ENCODE measurements around the gene SMIM35.
"Not testable (repeated sequence)": the region's sequence is repeated elsewhere in the genome, so short reads cannot be mapped to it uniquely, and the experiment has no call there.

The SMIM35 gene

DNA sequence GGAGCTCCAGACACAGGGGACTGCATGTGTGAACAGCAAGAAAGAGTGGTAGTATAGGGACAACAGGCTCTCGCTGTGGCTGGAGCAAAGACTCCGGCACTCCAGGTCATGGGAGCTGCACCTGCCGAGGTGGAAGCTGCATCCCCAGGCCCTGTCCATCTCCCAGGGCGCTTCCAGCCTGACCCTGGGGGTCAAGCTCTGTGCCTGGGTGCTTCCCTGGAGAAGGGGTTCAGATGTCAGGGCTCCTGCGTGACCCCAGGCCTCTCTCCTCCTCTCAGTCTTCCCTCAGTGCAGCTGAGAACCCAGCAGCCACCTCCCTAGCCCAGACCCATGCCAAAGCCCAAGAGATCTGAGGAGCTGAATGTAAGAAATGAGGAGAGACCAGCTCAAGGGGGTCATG is 6.5 kb downstream of the SMIM35 start:
- DNase-seq (ENCODE audit: low read depth) = no peak

DNA sequence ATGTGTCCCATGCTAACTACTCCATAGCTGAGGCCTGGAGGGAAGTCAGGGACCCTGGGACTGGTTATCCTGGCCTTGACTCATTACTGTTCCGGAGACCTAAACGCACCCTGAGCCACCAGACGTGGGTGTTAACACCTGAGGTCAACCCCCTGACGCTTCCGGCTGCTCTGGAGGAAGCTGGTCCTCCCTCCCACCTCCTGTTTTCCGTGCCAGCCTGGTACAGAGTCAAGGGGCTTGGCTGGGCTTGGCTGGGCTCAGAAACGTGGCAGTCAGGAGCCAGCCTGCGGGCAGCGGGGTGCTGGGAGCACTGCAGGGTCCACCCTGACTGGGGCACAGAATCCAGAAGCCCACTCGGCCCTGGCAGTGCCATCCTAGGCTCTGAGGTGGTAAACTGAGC is 7.3 kb downstream of the SMIM35 start:
- no peak for DNase-seq (ENCODE audit: low read depth)

GRCh38 chr11:118078911-118079411 is 7.8 kb downstream of the SMIM35 start:
- no peak for DNase-seq (ENCODE audit: low read depth)

DNA sequence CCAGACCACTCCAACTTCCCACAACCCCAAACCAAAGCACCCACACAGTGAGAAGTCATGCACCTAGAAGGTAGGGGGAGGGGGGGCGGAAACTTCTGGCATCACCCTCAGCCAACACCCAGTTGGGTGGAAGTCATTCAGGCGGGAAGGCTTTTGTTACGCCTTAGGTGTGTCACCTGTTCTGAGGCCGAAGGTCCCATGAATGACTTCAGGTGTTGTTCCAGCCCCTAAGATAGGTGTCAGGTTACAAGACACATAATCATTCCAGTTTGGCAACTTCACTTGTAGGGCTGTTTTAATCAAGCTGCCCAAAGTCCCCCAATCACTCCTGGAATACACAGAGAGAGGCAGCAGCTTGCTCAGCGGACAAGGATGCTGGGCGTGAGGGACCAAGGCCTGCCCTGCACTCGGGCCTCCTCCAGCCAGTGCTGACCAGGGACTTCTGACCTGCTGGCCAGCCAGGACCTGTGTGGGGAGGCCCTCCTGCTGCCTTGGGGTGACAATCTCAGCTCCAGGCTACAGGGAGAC is 9.9 kb downstream of the SMIM35 start, which contains the start of gene TMPRSS4:
TSS of gene TMPRSS4 (plus strand) at position 325 of the 528 bp plus-strand sequence. CDS start 225 bp downstream, outside the sequence.
- DNase-seq (ENCODE audit: low read depth) = no peak

- DNase-seq (ENCODE audit: low read depth) = no peak
Measured at GRCh38 chr11:118074785-118075184, 12.0 kb downstream of the SMIM35 start.

DNA sequence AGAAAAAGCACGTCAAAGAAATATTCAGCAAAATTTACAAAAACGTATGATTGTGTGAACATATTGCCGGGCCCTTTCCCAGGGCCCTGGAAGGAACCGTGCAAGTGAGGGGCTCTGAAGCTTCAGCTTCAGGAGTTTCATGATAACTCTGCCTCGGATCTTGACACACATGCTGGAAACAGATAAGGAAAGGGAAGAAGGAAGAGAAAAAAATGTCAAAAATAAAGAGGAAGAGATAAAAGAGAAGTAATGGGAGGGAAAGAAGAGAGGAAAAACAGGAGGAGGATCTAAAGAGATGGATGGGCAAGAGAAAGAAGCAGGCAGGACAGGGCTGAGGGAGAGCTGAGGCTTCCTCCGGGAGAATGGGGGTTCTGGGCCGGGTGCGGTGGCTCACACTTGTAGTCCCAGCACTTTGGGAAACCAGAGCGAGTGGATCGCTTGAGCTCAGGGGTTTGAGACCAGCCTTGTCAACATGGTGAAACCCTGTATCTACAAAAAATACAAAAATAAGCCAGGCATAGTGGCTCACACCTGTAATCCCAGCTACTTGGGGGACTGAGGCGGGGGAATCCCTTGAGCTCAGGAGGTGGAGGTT is 12.6 kb downstream of the SMIM35 start:
- no peak for DNase-seq (ENCODE audit: low read depth)

- DNase-seq (ENCODE audit: low read depth) = no peak
Measured at GRCh38 chr11:118073554-118073953, 13.2 kb downstream of the SMIM35 start.

GRCh38 chr11:118071416-118072030 is 15.2 kb downstream of the SMIM35 start:
- no peak for DNase-seq (ENCODE audit: low read depth)

- DNase-seq (ENCODE audit: low read depth) = no peak
Measured at GRCh38 chr11:118068945-118069612, 17.7 kb downstream of the SMIM35 start.

GRCh38 chr11:118068206-118068944 is 18.4 kb downstream of the SMIM35 start:
- DNase-seq (ENCODE audit: low read depth) = no peak

DNA sequence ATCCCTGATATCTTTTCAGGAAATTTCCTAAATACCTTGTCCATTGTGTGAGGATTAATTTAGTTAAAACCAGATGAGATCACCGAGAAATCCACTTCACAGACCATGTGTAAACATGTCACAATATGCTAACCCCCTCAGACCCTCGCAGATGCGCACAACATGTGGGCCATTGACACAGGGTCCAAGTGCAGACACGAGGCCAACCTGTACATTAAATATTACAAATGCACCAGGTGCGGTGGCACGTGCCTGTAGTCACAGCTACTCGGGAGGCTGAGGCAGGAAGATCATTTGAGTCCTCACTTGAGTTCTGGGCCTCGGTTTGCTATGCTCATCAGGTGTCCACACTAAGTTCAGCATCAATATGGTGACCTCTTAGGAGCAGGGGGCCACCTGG is 19.8 kb downstream of the SMIM35 start:
- DNase-seq (ENCODE audit: low read depth) = no peak

DNA sequence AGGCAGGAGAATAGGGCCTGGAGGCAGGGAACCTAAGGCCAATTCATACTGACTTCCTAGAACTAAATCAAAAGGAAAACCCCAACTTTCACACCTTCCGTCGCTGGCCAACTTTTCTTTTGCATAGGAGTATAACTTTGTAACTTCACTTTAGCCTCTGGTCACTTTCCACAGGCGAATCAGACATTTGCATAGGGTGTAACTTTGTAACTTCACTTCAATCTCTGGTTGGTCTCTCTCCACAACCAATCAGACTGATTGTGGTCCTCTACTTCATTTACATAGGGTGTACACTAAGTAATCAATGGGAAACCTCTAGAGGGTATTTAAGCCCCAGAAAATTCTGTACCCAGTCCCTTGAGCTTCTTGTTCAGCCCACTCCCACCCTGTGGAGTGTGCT is 21.4 kb downstream of the SMIM35 start:
- DNase-seq (ENCODE audit: low read depth) = no peak

DNA sequence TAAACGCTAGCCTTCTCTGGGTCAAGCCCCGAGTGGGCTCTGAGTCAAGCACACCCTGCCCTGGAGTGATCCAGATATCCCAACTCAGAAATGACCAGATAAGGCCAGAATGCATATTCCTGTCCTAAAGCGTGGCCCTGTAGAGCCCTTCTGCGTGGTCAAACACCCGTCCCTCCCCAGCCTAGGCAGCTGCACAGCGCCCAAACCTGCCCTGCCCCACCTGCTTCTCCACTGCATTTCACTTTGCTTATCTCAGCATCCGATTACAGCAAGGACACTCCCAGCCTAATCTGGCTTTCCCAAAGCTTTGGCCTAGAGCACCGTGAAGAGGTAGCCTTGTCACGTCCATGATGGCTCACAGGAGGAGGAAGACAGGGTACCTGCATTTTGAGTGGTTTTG is 21.8 kb downstream of the SMIM35 start:
- no peak for DNase-seq (ENCODE audit: low read depth)

- not testable (repeated sequence) for DNase-seq (ENCODE audit: low read depth)
Measured at GRCh38 chr11:118062631-118063030, 24.1 kb downstream of the SMIM35 start.

DNA sequence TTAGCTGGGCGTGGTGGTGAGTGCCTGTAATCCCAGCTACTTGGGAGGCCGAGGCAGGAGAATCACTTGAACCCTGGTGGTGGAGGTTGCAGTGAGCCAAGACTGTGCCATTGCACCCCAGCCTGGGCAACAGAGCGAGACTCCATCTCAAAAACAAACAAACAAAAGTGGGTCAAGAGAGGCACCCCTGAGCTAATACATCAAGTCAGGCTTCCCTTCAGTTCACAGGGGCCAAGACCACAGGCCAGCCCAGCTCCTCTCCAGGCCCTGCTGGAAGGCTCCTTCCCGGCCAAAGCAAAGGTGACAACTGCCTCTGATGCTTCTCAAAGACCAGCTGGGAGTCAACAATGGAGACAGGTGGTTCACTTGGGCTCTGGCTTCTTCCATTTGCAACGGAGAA is 24.6 kb downstream of the SMIM35 start:
- DNase-seq (ENCODE audit: low read depth) = not testable (repeated sequence)

- no peak for DNase-seq (ENCODE audit: low read depth)
Measured at GRCh38 chr11:118061586-118062125, 25.1 kb downstream of the SMIM35 start.

DNA sequence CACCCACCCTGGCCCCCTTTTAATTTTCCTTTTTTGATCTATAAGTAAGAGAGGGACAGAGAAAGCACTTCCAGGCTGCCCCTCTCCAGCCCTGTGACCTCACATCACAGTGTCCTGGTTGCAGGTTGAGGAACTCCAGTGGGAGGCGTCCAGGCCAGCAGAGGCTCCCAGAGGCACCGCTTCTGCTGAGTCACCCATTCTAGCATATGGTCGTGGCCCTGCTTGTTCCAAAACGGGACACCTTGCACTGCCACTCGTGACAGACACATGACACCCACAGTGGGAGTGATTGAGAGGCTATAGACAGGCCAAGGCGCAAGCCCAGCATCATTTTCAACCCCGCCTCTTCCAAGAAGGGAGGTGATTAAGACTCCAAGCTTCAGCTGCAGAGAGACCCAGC is 25.9 kb downstream of the SMIM35 start:
- DNase-seq (ENCODE audit: low read depth) = no peak

GRCh38 chr11:118060081-118060661 is 26.6 kb downstream of the SMIM35 start:
- DNase-seq (ENCODE audit: low read depth) = no peak

- no peak for DNase-seq (ENCODE audit: low read depth)
Measured at GRCh38 chr11:118059246-118059940, 27.4 kb downstream of the SMIM35 start.

DNA sequence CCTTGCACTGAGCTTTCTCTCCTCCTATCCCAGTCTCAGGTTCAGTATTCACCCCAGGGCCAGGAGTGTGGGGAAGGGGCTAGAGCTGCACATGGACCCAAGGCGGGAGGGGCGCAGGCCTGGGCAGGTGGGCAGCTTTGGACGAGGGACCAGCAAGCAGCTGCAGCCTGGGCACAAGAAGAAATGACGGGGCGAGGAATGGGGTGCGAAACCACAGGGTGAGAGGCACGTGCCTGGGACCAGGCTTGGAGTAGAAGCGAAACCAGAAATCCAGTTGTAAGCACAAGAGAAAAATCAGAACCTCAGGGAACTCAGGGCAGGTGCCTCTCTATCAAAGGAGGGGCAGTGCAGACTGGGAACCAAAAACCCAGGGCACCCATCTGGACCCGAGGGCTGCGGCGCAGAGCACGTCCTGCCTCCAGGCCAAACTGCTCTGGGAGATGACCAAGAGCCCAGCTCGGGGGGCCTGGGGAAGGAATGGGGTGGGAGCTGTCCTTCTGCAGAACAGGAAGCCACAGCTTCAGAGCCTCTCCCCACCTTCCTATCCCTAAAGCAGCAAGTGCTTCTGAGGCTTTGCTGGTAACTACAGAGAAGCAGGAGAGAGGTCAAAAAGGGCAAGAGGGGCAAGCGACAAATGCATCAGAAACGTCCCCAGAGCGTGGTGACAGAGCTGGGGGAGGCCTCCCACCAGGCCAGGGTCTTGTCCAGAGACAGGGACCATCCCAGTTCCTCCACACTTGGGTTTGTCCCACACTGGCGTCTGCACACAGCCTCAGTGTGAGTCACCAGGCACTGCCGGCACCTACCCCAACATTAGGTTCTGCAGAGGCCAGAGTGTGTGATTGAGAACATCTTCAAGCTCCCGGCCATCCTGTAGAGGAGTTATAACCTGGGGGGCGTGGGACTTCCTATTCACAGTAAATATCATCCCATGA is 28.2 kb downstream of the SMIM35 start:
- DNase-seq (ENCODE audit: low read depth) = no peak
